OCI-LY3 (cell line): ENCODE results near the gene NLK.
"Not testable (repeated sequence)": the region's sequence is repeated elsewhere in the genome, so short reads cannot be mapped to it uniquely, and the experiment has no call there.

Experiments
- EZH2phosphoT487 ChIP-seq: fragments of 200-600 bp; shearing (Covaris generic); IDR thresholded peaks from 2 replicates; pipeline ENCODE4 v1.6.1; 2018; ENCODE audit warnings: antibody characterized with exemption, mixed run types, low read depth
- TF ChIP-seq, protein P1 (sequence below): fragments of 200-600, 300-600 bp; sonication (generic); IDR thresholded peaks from 2 replicates; pipeline ENCODE4 v1.5.1; 2014; ENCODE audit warnings: antibody characterized with exemption, low read length, low read depth

DNA sequence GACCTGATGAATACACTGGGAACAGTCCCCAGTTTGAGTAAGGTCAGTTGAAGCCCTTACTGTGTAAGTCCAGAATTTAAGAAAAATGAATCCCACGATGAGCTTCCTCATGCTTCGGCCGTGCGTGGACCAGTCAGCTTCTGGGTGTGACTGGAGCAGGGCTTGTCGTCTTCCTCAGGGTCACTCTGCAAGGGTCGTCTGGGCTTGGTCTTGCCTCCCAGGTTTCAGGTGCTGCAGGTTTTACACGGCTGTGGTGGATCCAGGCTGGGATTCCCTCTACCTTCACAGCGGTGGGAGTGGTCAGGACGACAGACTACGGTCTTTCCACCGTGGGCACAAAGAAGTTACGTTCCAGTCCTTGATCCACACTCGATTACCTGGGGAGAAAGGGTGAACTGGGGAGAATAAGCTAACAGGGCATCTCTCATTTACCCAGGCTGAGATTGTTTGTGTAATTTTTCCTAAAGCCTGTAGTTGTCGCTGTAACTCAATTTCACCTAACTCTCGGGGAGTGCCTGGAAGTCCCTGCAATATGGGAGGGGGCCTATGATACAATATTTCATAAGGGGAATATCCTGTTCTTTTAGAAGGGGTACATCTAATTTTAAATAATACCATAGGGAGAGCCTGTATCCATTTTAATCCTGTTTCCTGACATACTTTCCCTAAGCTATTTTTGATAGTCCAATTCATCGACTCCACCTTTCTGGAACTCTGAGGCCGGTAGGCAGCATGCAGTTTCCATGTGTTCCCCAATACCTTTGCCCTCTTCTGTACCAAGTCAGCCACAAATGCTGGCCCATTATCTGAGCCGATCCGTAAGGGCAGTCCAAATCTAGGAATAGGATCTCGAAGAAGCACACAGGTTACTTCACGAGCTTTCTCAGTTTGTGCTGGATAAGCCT is 190.7 kb downstream of the NLK start:
- TF ChIP-seq, protein P1, sequence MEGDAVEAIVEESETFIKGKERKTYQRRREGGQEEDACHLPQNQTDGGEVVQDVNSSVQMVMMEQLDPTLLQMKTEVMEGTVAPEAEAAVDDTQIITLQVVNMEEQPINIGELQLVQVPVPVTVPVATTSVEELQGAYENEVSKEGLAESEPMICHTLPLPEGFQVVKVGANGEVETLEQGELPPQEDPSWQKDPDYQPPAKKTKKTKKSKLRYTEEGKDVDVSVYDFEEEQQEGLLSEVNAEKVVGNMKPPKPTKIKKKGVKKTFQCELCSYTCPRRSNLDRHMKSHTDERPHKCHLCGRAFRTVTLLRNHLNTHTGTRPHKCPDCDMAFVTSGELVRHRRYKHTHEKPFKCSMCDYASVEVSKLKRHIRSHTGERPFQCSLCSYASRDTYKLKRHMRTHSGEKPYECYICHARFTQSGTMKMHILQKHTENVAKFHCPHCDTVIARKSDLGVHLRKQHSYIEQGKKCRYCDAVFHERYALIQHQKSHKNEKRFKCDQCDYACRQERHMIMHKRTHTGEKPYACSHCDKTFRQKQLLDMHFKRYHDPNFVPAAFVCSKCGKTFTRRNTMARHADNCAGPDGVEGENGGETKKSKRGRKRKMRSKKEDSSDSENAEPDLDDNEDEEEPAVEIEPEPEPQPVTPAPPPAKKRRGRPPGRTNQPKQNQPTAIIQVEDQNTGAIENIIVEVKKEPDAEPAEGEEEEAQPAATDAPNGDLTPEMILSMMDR, result peak; percentile 40; the same call in 1 of the 2 replicates
- not testable (repeated sequence) for TF ChIP-seq EZH2phosphoT487
